ENCODE results near the gene NAB2.

NAB2 gene

GRCh38 chr12:57134949-57135348, 46.0 kb downstream of the NAB2 start:
- no peak for DNase-seq (ENCODE audit: low read depth)

DNA sequence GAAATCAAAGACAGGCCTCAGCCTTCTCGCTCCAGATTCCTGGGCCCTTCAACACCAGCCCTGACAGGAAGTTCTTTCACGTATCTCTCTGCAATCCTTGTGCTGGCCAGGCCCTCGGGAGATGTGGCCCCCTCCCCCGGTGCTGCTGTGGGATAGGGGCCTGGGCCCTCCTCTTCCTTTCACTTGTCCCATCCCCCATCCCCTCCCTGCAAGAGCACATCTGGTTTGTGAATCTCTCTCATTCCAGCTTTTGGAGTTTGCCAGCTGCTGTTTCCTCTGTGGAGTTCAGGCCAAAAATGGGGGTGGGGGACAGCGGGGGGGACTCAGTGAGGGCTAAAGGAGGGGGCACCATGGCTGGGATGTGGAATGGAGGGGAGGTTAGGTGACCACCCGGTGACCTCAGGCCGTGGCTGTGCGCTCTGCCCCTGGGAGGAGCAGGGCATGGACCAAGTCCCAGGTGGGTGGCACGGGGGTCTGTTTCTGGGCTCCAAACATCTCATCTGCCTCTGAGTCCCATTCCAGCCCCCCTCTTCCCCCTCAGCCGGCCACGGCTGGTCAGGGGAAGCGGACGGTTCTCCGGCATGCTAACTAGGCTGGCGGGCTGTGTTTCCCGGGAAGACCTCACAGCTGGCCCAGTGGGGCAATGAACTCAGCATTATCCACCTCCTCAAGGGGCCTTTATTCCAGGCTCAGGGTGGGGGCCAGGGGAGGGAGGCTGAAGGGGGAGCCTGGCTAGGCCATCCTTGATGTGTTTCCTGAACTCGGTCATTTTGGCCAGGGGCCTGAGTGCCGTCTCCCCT, 46.8 kb downstream of the NAB2 start:
- DNase-seq (ENCODE audit: low read depth), result no peak

DNA sequence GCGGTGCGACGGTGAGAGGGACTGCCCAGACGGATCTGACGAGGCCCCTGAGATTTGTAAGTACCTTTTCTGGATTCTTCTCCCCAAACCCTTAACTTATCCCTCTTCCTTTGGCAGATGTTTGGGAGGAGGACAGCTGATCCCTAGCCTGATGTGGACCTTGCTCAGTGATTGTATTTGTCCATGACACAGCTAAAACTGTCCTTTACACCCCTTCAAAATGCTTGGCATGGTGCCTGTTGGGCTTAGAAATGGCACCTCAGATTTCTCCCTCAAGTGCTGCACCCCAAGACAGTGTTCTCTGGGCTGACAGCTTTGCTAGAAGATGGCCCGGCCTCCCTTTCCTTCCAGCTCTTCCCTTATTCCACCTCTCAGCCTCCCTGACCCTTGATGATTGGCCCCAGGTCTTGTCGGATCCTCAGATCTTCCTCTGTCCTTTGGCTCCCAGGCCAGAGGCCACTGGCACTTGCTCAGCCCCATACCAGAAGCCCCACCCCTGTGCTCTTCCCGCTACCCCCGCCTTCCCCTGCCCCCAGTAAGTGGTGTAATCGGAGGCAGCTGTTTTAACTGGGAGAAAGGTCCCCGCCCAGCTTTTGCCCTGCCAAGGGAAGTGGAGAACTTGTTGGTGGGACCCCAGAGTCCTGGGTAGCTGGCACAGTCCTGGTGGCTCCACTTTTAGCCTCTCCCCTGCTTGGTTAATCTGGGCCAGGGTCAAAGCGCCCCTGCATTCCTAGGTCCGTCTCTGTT, 49.8 kb downstream of the NAB2 start:
- DNase-seq (ENCODE audit: low read depth), result no peak

DNA sequence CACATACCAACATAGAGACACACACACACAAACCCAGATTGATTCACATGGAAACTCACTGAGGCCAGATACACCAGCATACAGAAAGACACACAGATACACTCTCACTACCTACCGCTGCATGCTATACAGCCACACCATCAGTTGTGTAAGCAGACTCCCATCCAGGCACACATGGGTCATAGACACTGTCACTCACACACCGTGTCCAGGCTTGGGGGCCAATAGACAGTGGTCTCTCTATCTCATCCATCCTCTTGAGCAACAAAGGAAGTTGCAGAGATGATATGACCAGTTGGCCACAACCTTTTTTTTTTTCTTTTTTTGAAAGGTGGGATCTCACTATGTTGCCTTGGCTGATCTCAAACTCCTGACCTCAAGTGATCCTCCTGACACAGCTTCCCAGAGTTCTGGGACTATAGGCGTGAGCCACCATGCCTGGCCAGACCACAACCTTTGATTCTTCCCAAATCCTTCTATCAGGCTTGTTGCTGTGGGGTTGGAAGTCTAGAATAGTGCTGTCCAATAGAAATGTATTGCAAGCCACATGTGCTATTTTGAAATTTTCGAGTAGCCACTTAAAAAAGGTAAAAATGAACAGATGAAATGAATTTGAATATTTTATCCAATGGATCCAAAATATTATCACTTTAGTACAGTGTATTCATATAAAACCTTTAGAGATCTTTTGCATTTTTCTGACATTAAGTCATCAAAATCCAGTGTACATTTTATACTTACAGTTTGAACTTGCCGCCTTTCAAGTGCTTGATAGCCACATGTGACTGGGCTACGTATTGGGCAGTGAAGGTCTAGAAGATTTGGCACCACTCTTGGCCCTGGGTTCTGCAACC, 51.1 kb downstream of the NAB2 start:
- DNase-seq (ENCODE audit: low read depth), result no peak

GRCh38 chr12:57141249-57141648, 52.3 kb downstream of the NAB2 start:
- no peak for DNase-seq (ENCODE audit: low read depth)

GRCh38 chr12:57142121-57142520, 53.2 kb downstream of the NAB2 start:
- no peak for DNase-seq (ENCODE audit: low read depth)

DNA sequence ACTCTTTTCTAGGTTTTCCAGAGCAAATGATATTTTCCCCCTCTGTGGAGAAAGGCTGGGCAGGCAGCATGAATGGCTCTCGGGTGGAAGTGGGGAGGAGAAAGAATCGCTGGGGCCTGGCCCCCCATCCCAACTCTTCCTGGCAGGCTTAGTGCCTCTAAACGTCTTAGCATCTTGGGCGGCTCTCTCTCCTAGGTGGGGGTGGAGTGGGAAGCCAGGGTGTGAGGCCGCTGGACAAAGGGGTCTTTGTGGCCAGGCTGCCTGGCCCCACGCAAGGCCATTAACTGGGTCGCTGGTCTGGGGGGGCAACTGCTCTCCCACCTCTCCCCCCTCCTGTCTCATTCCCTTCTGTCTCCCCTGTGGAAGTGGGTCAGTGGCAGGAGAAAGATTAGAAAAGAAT, 53.8 kb downstream of the NAB2 start:
- no peak for DNase-seq (ENCODE audit: low read depth)

DNA sequence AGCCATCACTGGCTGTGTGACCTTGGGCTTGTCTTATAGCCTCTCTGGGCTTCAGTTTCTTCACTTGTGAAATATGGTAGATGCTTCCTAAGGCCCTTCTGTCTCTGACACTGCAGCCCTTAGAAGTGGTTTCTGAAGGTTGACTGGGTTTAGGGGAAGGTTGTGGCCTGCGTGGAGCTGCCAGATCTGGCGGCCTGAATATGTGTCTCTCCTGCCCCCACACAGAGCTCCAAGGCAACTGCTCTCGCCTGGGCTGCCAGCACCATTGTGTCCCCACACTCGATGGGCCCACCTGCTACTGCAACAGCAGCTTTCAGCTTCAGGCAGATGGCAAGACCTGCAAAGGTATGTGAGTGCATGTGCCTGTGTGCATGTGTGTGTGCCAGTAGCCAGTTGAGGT, 54.5 kb downstream of the NAB2 start:
- no peak for DNase-seq (ENCODE audit: low read depth)

Data from stimulated activated CD4-positive, alpha-beta T cell treated with anti-CD3 and anti-CD28 coated beads, Interleukin-2, amount 100 ng/mL, for 4 hours (primary cell).